ENCODE results near the gene SH2D3C.

SH2D3C gene

DNA sequence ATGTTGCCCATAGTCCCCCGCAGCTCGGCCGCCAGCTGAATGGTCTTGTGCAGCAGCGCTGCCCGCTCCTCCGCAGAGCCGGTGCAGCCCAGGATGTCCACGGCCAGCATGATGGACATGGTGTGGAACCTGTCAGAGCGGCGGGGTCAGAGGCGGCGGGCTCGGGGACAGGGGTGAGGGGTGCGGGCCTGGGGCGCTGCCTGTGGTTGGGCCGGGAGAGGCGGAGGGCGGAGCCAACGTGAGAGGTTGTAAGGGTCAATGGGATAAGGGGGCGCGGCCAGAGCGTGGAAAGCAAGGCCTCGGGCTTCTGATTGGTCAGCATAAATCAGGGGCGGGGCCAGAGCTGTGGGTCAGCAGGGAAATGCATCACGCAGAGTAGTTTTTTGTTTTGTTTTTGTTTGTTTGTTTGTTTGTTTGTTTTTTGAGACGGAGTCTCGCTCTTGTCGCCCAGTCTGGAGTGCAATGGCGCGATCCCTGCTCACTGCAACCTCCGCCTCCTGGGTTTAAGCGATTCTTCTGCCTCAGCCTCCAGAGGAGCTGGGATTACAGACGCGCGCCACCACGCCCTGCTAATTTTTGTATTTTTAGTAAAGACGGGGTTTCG is 36.5 kb downstream of the SH2D3C start:
- no peak overlapping the region for H3K27ac ChIP-seq
- peaks cover 98% of the 10 kb centered on the region for H3K36me3 ChIP-seq
- no peak overlapping the region for H3K4me3 ChIP-seq (ENCODE audit: low read depth in 1 of 2, low read length in 1 of 2)
- no peaks in the 10 kb centered on the region for H3K9me3 ChIP-seq
- no peaks in the 10 kb centered on the region for H3K4me1 ChIP-seq (ENCODE audit: control insufficient read depth in 1 of 2, insufficient read depth in 1 of 2, low read depth in 1 of 2, low read length in 1 of 2)
- no peaks in the 10 kb centered on the region for H3K27me3 ChIP-seq
- TF ChIP-seq, protein P1, sequence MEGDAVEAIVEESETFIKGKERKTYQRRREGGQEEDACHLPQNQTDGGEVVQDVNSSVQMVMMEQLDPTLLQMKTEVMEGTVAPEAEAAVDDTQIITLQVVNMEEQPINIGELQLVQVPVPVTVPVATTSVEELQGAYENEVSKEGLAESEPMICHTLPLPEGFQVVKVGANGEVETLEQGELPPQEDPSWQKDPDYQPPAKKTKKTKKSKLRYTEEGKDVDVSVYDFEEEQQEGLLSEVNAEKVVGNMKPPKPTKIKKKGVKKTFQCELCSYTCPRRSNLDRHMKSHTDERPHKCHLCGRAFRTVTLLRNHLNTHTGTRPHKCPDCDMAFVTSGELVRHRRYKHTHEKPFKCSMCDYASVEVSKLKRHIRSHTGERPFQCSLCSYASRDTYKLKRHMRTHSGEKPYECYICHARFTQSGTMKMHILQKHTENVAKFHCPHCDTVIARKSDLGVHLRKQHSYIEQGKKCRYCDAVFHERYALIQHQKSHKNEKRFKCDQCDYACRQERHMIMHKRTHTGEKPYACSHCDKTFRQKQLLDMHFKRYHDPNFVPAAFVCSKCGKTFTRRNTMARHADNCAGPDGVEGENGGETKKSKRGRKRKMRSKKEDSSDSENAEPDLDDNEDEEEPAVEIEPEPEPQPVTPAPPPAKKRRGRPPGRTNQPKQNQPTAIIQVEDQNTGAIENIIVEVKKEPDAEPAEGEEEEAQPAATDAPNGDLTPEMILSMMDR (IDR thresholded peaks at IDR 0.05), result no peak

DNA sequence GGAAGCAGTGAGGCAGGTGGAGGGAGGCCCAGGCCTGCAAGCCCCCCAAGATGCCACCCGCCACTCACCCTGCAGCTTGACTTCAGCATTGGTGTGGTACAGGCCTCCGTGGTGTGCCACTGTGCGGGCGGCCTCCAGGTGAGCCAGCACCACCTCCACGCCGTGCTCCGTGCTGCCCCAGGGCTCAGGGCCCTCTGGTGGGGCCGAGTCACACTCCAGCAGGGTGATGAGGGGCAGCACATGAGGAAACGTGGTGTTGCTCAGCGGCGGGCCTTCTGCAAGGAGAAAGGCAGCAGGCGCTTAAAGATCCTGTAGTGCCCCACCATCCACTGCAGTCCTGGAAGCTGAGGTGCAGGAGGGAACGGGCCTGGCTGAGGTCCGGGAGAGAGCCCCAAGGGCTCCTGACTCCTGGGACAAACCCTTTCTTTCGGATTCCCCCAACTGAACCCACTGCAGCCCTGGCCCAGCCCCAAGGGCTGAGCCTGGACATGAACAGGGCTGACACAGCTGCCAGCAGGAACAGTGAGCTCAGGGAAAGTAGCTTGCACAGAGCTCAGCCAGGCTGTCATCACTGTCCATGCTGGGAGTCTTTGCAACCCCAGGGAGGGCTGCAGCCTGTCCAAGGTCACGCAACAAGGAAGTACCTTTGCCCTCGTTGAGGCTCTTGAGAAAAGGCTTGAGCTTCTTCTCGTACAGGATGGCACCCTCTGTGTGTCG is 38.7 kb downstream of the SH2D3C start:
- peaks cover 5 to 12% of the 10 kb centered on the region in 2 experiments for H3K4me1 ChIP-seq (ENCODE audit: control insufficient read depth in 1 of 2, insufficient read depth in 1 of 2, low read depth in 1 of 2, low read length in 1 of 2)
- no peak overlapping the region for H3K27ac ChIP-seq
- H3K27me3 ChIP-seq, result no peaks in the 10 kb centered on the region
- H3K4me3 ChIP-seq (ENCODE audit: low read depth in 1 of 2, low read length in 1 of 2), result no peak overlapping the region
- TF ChIP-seq, protein P1 (IDR thresholded peaks at IDR 0.05), result no peak
- no peaks in the 10 kb centered on the region for H3K9me3 ChIP-seq
- H3K36me3 ChIP-seq, result peaks cover 76% of the 10 kb centered on the region

DNA sequence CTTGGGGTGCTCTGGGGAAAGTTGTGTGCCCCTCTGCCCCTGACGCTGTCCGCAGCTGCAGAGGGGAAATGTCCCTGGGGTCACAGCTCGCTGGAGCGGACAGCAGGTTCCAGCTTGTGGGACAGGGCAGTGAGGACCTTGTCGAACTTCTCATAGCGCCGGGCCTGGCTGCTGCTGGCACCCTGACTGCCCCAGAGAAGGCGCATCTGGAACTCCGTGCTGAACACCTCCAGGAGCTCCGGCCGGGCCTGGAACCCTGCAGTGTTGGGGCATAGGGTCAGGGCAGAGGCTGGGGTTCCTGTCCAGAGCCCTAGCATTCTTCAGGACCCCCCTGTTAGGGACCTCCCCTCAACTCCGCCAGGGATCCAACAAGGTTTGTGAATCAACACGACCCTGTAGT is 39.8 kb downstream of the SH2D3C start:
- H3K4me3 ChIP-seq (ENCODE audit: low read depth in 1 of 2, low read length in 1 of 2), result no peak overlapping the region
- H3K36me3 ChIP-seq, result peaks cover 65% of the 10 kb centered on the region

DNA sequence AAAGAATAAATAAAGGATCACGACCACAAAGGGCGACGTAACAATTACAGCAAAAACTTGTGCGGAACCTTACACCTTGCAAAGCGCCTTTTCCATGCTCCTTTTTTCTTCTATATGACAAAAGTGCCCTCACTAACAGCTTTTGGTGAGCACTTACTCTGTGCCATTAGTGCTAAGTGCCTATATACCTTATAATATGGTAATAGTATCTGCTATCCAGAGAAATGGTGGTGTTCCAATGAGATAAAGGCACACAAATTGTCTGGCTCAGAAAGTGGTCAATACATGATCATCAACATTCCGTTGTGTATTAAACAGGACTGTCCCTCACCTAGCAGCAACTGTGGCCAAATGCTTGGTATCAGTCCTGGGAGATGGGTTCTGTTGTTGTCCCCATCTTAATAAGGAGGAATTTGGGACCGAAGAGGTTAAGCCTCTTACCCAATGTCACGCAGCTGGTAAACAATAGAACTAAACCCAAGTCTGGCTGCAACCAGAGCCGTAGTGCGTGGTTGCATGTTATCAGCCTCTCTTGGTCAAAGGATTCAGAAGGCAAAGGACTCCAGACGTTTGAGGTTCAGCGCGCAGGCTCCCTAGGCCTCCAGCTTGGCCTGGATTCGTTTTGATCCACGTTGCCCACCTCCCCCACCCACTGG is 42.8 kb downstream of the SH2D3C start:
- TF ChIP-seq, protein P1 (IDR thresholded peaks at IDR 0.05), result no peak
- Histone ChIP-seq H3K4me1 (ENCODE audit: control insufficient read depth in 1 of 2, insufficient read depth in 1 of 2, low read depth in 1 of 2, low read length in 1 of 2) (peaks cover 17 to 21% of the 10 kb centered on the region in 2 experiments), H3K27me3 (no peaks in the 10 kb centered on the region), H3K36me3 (peaks cover 60% of the 10 kb centered on the region), H3K9me3 (no peaks in the 10 kb centered on the region), H3K4me3 (ENCODE audit: low read depth in 1 of 2, low read length in 1 of 2) (peak overlapping the region in 1 of 2 experiments; percentile 98), H3K27ac (peak overlapping the region; percentile 99)

More for the DNA sequence above, 39.8 kb downstream of the SH2D3C start:
- H3K4me1 ChIP-seq (ENCODE audit: control insufficient read depth in 1 of 2, insufficient read depth in 1 of 2, low read depth in 1 of 2, low read length in 1 of 2), result peaks cover 15 to 21% of the 10 kb centered on the region in 2 experiments
- no peaks in the 10 kb centered on the region for H3K27me3 ChIP-seq
- no peaks in the 10 kb centered on the region for H3K9me3 ChIP-seq
- H3K27ac ChIP-seq, result no peak overlapping the region
- TF ChIP-seq, protein P1 (IDR thresholded peaks at IDR 0.05), result no peak

DNA sequence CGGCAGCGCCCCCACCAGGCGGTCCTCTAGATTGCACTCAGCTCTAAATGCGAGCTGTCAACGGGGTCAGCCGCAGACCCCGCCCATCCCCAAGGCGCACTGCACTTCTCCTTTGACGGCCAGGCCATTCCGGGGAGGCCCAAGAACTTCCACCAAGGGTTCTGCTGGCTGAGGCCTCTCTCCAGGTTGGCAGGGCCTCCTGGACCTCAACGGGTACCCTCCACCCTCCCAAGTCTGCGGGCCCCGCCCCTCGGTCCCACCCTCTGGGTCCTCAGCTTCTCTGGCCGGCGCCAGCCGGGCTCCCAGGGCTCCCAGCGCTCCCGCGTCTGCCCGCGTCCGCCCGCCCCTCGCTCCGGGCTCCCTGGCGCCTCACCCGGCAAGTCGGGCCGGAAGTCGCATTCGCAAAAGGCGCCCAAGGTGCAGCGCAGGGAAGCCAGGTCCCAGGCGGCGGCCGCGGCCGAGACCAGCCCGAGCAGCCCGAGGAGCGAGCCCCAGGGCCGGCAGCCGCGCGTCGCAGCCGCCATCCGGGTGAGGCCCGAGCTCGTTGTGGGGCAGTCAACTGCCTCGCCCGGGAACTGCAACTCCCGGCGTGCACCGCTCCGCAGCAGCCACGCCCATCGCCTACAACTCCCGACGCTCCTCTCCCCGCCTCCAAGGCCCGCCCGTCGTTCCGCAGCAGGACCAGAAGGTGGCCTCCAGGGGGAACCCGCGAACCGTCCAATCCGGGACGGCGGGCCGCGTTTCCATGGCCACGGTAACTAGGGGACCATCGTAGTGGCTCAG is 43.5 kb downstream of the SH2D3C start, which contains the start of gene TOR2A:
Gene TOR2A (minus strand): TSS at position 548 of the 783 bp plus-strand sequence. CDS start 24 bp downstream, at position 524.
- Histone ChIP-seq H3K36me3 (peaks cover 53% of the 10 kb centered on the region), H3K27me3 (no peaks in the 10 kb centered on the region), H3K27ac (peak within 1 kb of the TSS; percentile 99), H3K9me3 (no peaks in the 10 kb centered on the region), H3K4me1 (ENCODE audit: control insufficient read depth in 1 of 2, insufficient read depth in 1 of 2, low read depth in 1 of 2, low read length in 1 of 2) (peaks cover 17 to 21% of the 10 kb centered on the region in 2 experiments), H3K4me3 (ENCODE audit: low read depth in 1 of 2, low read length in 1 of 2) (peak within 1 kb of the TSS; percentile 74 to 98)
- TF ChIP-seq, protein P1 (IDR thresholded peaks at IDR 0.05), result peak; percentile 100

Data from neutrophil (primary cell).